TTC549 (cell line): ENCODE measurements around the gene RPS5.
A peak's percentile ranks its signal among the peaks of the same experiment; 100 is the strongest.
"Not testable (repeated sequence)": the region's sequence is repeated elsewhere in the genome, so short reads cannot be mapped to it uniquely, and the experiment has no call there.

ENCODE experiments used
- FAIRE-seq: peaks from 2 replicates; lab custom pipeline; 2012; peaks lifted over from hg19 to GRCh38; lab: Jason Lieb, UNC

Gene RPS5

GRCh38 chr19:58406818-58407657 lies 20.0 kb downstream of the RPS5 start:
- no peak for FAIRE-seq

GRCh38 chr19:58407658-58408151 lies 20.6 kb downstream of the RPS5 start:
- FAIRE-seq: no peak

- FAIRE-seq: no peak
Measured at GRCh38 chr19:58408152-58409009, 21.3 kb downstream of the RPS5 start, which contains the start of gene ZNF584. ZNF584 (plus strand) TSS chr19:58408649; CDS start chr19:58409148, 499 bp downstream.

- FAIRE-seq: no peak
Measured at GRCh38 chr19:58409010-58409790, 22.1 kb downstream of the RPS5 start.

GRCh38 chr19:58416604-58417003 lies 29.5 kb downstream of the RPS5 start:
- FAIRE-seq: no peak

- FAIRE-seq: no peak
Measured at GRCh38 chr19:58417071-58417470, 30.0 kb downstream of the RPS5 start.

GRCh38 chr19:58428617-58429016 lies 41.5 kb downstream of the RPS5 start:
- no peak for FAIRE-seq

- FAIRE-seq: no peak
Measured at GRCh38 chr19:58429745-58430144, 42.7 kb downstream of the RPS5 start.

GRCh38 chr19:58434217-58434616 lies 47.1 kb downstream of the RPS5 start:
- no peak for FAIRE-seq

GRCh38 chr19:58439576-58440554 lies 52.8 kb downstream of the RPS5 start, which contains the start of gene ZNF132:
ZNF132 (minus strand) TSS chr19:58440153; CDS start chr19:58439821, 332 bp downstream.
- FAIRE-seq: peak; percentile 98

GRCh38 chr19:58440556-58440955 lies 53.5 kb downstream of the RPS5 start:
- FAIRE-seq: no peak

GRCh38 chr19:58442986-58443385 lies 55.9 kb downstream of the RPS5 start:
- not testable (repeated sequence) for FAIRE-seq
